ENCODE measurements around the gene STRN3. TPM values are rescaled to one million over a fixed set of nuclear protein-coding genes. Genes with fewer than 3 reads are reported as not detected.
"Not testable (repeated sequence)": the region's sequence is repeated elsewhere in the genome, so short reads cannot be mapped to it uniquely, and the experiment has no call there.

Gene STRN3
- total RNA-seq, 2 experiments from 2014 or later: 14.7 to 15.3 TPM

GRCh38 chr14:31069343-31069742, 43.2 kb upstream of the STRN3 start:
- Mint-ChIP-seq H3K27ac (no peak overlapping the region), H3K9me3 (no peaks in the 10 kb centered on the region), H3K4me3 (no peak overlapping the region), H3K36me3 (ENCODE audit: low read depth) (peaks cover 7% of the 10 kb centered on the region), H3K4me1 (ENCODE audit: low read depth) (peaks cover 2% of the 10 kb centered on the region), H3K27me3 (no peaks in the 10 kb centered on the region)
- ChIA-PET CTCF (interaction anchor here (1.6 kb wide), 1 partner anchor 13 kb away, joined by 6 read pairs; no protein-coding TSS in a partner anchor), POLR2A (no interaction called here)
- no peak for DNase-seq
- no peak for ATAC-seq
- intact Hi-C loops (cut with micrococcal nuclease): no loop called here
- TF ChIP-seq CTCF (IDR thresholded peaks at IDR 0.05): no peak

GRCh38 chr14:31068235-31068634, 42.1 kb upstream of the STRN3 start:
- H3K27ac Mint-ChIP-seq: no peak overlapping the region
- ATAC-seq (no peak), DNase-seq (no peak)
- no peaks in the 10 kb centered on the region for H3K9me3 Mint-ChIP-seq
- intact Hi-C loops (cut with micrococcal nuclease): no loop called here
- peaks cover 7% of the 10 kb centered on the region for H3K36me3 Mint-ChIP-seq (ENCODE audit: low read depth)
- H3K4me1 Mint-ChIP-seq (ENCODE audit: low read depth): peaks cover 2% of the 10 kb centered on the region
- ChIA-PET POLR2A (no interaction called here), CTCF (no interaction called here)
- H3K4me3 Mint-ChIP-seq: no peak overlapping the region
- H3K27me3 Mint-ChIP-seq: no peaks in the 10 kb centered on the region
- TF ChIP-seq CTCF (IDR thresholded peaks at IDR 0.05): no peak

- intact Hi-C loops (cut with micrococcal nuclease); POLR2A ChIA-PET; H3K27ac Mint-ChIP-seq; H3K4me3 Mint-ChIP-seq; DNase-seq; H3K9me3 Mint-ChIP-seq; H3K4me1 Mint-ChIP-seq (ENCODE audit: low read depth); H3K36me3 Mint-ChIP-seq (ENCODE audit: low read depth); ATAC-seq; H3K27me3 Mint-ChIP-seq; CTCF ChIA-PET: not testable (repeated sequence)
Measured at GRCh38 chr14:31062908-31063307, 36.7 kb upstream of the STRN3 start.

GRCh38 chr14:31060253-31060875, 34.2 kb upstream of the STRN3 start:
- ChIA-PET POLR2A (no interaction called here), CTCF (interaction anchor here (1.0 to 1.5 kb wide), 3 partner anchors 14 to 80 kb away, joined by 3 to 4 read pairs (median 3); no protein-coding TSS in a partner anchor)
- Mint-ChIP-seq H3K9me3 (no peaks in the 10 kb centered on the region), H3K4me3 (no peak overlapping the region), H3K27ac (no peak overlapping the region), H3K27me3 (no peaks in the 10 kb centered on the region), H3K4me1 (ENCODE audit: low read depth) (peaks cover 10% of the 10 kb centered on the region), H3K36me3 (ENCODE audit: low read depth) (peaks cover 1% of the 10 kb centered on the region)
- ATAC-seq: no peak
- intact Hi-C loops (cut with micrococcal nuclease): no loop called here
- TF ChIP-seq CTCF (IDR thresholded peaks at IDR 0.05): no peak
- DNase-seq: no peak

GRCh38 chr14:31059152-31059924, 33.2 kb upstream of the STRN3 start:
- H3K9me3 Mint-ChIP-seq: no peaks in the 10 kb centered on the region
- DNase-seq (no peak), ATAC-seq (no peak)
- CTCF ChIA-PET: interaction anchor here (1.1 kb wide), 1 partner anchor 79 kb away, joined by 3 read pairs; no protein-coding TSS in a partner anchor
- H3K27me3 Mint-ChIP-seq: no peaks in the 10 kb centered on the region
- H3K27ac Mint-ChIP-seq: no peak overlapping the region
- H3K4me3 Mint-ChIP-seq: no peak overlapping the region
- intact Hi-C loops (cut with micrococcal nuclease): no loop called here
- TF ChIP-seq CTCF (IDR thresholded peaks at IDR 0.05): no peak
- POLR2A ChIA-PET: interaction anchor here (1.0 kb wide), 1 partner anchor 13 kb away, joined by 3 read pairs; no protein-coding TSS in a partner anchor
- peaks cover 1% of the 10 kb centered on the region for H3K36me3 Mint-ChIP-seq (ENCODE audit: low read depth)
- H3K4me1 Mint-ChIP-seq (ENCODE audit: low read depth): peaks cover 10% of the 10 kb centered on the region
